HepG2 (cell line): ENCODE measurements around the gene TBX3. TPM values are rescaled to one million over a fixed set of nuclear protein-coding genes. Genes with fewer than 3 reads are reported as not detected.

ENCODE experiments used
- ATAC-seq: fragments of 200-7000 bp; cut with Tn5 transposase; 3 replicates; pipeline ENCODE4 v1.9.1; 2020; ENCODE audit warnings: mild to moderate bottlenecking, moderate library complexity
- BruUV-seq: library from RNA; stranded (reverse); fragments of 400-500 nt; replicated peaks from 2 replicates; lab custom pipeline; 2021; lab: Mats Ljungman, UMichigan
- CTCF ChIA-PET: fragments of 300-600 bp; formaldehyde crosslinking; extraction: SDS; loops from one replicate; lab custom pipeline; 2021; ENCODE audit warnings: low total read pairs, inconsistent platforms, low intra/inter-chr PET ratio; lab: Yijun Ruan, JAX
- POLR2A ChIA-PET: fragments of 350-600 bp; sonication (Branson Sonifier 250); formaldehyde crosslinking; loops from one replicate; lab custom pipeline; 2020; ENCODE audit warnings: antibody characterized with exemption, inconsistent platforms; lab: Yijun Ruan, JAX
- DNase-seq: peaks from one replicate; pipeline ENCODE4 v3.0.0-alpha.2; 2015; ENCODE audit warnings: low spot score
- FAIRE-seq: peaks from 3 replicates; lab custom pipeline; 2011; peaks lifted over from hg19 to GRCh38; lab: Jason Lieb, UNC
- H2AFZ ChIP-seq: one replicate; pipeline ENCODE4 v1.6.1; 2011; ENCODE audit warnings: low read length, inconsistent platforms
- H3K27ac ChIP-seq: fragments of 300-600 bp; 3 replicates; pipeline ENCODE4 v1.8.0; 2011; ENCODE audit warnings: mixed run types, mild to moderate bottlenecking, mixed read lengths, low read length, inconsistent platforms; ENCODE audit not compliant: insufficient read depth; ENCODE audit errors: extremely low read length
- H3K27me3 ChIP-seq, 2 experiments: fragments of 200-600 bp in 1 of 2; 2 replicates in 1 of 2; 3 replicates in 1 of 2; pipeline versions ENCODE4 v1.6.0 to v1.8.0; 2011; ENCODE audit warnings: low read length in 2 of 2, mild to moderate bottlenecking in 2 of 2, moderate library complexity in 2 of 2, inconsistent platforms in 1 of 2; ENCODE audit not compliant: insufficient read depth in 2 of 2, control insufficient read depth in 1 of 2
- H3K36me3 ChIP-seq, 2 experiments: fragments of 200-600 bp in 1 of 2; replicated peaks in 1 of 2; 2 replicates in 1 of 2; 3 replicates in 1 of 2; pipeline versions ENCODE4 v1.5.1 to v1.8.0; 2011; ENCODE audit warnings: low read length in 2 of 2, inconsistent platforms in 1 of 2; ENCODE audit not compliant: insufficient read depth in 2 of 2, control insufficient read depth in 1 of 2
- H3K4me1 ChIP-seq: 2 replicates; pipeline ENCODE4 v1.5.1; 2012; ENCODE audit warnings: low read length, inconsistent platforms; ENCODE audit not compliant: insufficient read depth
- H3K4me2 ChIP-seq: 2 replicates; pipeline ENCODE4 v1.6.0; 2011; ENCODE audit warnings: low read depth, low read length, inconsistent platforms
- H3K4me3 ChIP-seq, 3 experiments: fragments of 200-600 bp in 1 of 3; sonication (generic), shearing (Covaris generic) in 1 of 3; replicated peaks in 1 of 3; 2 replicates each; pipeline ENCODE4 v1.5.1; 2011 to 2016; ENCODE audit warnings: low read length in 3 of 3, inconsistent platforms in 2 of 3, low read depth in 2 of 3, mild to moderate bottlenecking in 2 of 3, control low read depth in 1 of 3, mixed read lengths in 1 of 3; ENCODE audit not compliant: insufficient read depth in 1 of 3
- H3K79me2 ChIP-seq: one replicate; pipeline ENCODE4 v1.6.1; 2011; ENCODE audit warnings: low read length, inconsistent platforms; ENCODE audit not compliant: insufficient read depth
- H3K9ac ChIP-seq: 2 replicates; pipeline ENCODE4 v1.6.0; 2011; ENCODE audit warnings: mild to moderate bottlenecking, low read depth, low read length, inconsistent platforms; ENCODE audit not compliant: insufficient read depth
- H3K9me3 ChIP-seq: 2 replicates; pipeline ENCODE4 v1.5.1; 2012; ENCODE audit warnings: mild to moderate bottlenecking, low read length
- H4K20me1 ChIP-seq: 2 replicates; pipeline ENCODE4 v1.6.0; 2011; ENCODE audit warnings: inconsistent platforms, mild to moderate bottlenecking, low read length, moderate library complexity; ENCODE audit not compliant: insufficient read depth
- BHLHE40 ChIP-seq: IDR thresholded peaks from 2 replicates; pipeline ENCODE4 v1.6.1; 2011; ENCODE audit warnings: low read length, improper control_type of control experiment
- FOXJ3 ChIP-seq: sonication (generic); formaldehyde crosslinking; IDR thresholded peaks from 2 replicates; pipeline ENCODE4 v1.4.0; 2020; ENCODE audit warnings: missing genetic modification reagents, mild to moderate bottlenecking, borderline replicate concordance
- GATA4 ChIP-seq: sonication (generic); IDR thresholded peaks from 2 replicates; pipeline ENCODE4 v1.6.1; 2016; ENCODE audit warnings: antibody characterized with exemption, low read depth, borderline replicate concordance
- MZF1 ChIP-seq: sonication (generic); formaldehyde crosslinking; IDR thresholded peaks from 2 replicates; pipeline ENCODE4 v1.8.1; 2023; ENCODE audit warnings: mild to moderate bottlenecking, missing genetic modification reagents, borderline replicate concordance
- PITX1 ChIP-seq: sonication (generic); formaldehyde crosslinking; IDR thresholded peaks from 2 replicates; pipeline ENCODE4 v1.5.1; 2020; ENCODE audit warnings: mild to moderate bottlenecking, missing genetic modification reagents
- RBM39 ChIP-seq: fragments of 200-400 bp; formaldehyde crosslinking; IDR thresholded peaks from one replicate; pipeline ENCODE4 v1.6.1; 2018; ENCODE audit warnings: antibody characterized with exemption, mild to moderate bottlenecking, low read depth, low read length; ENCODE audit not compliant: poor library complexity, severe bottlenecking
- SIX1 ChIP-seq: sonication (generic); formaldehyde crosslinking; IDR thresholded peaks from 2 replicates; pipeline ENCODE4 v1.4.0; 2020; ENCODE audit warnings: missing genetic modification reagents, borderline replicate concordance
- SMARCE1 ChIP-seq: fragments of 450-650 bp; IDR thresholded peaks from 2 replicates; pipeline ENCODE4 v1.6.1; 2017; ENCODE audit warnings: borderline replicate concordance
- STAG1 ChIP-seq: sonication (generic); formaldehyde crosslinking; IDR thresholded peaks from 2 replicates; pipeline ENCODE4 v1.4.0; 2020; ENCODE audit warnings: missing genetic modification reagents
- ZBED4 ChIP-seq: sonication (generic); formaldehyde crosslinking; IDR thresholded peaks from 2 replicates; pipeline ENCODE4 v1.4.0; 2020; ENCODE audit warnings: missing genetic modification reagents, borderline replicate concordance
- ZFP90 ChIP-seq: sonication (generic); formaldehyde crosslinking; IDR thresholded peaks from 2 replicates; pipeline ENCODE4 v1.8.0; 2022; ENCODE audit warnings: missing genetic modification reagents, mild to moderate bottlenecking, inconsistent platforms, borderline replicate concordance
- ZMYM2 ChIP-seq: sonication (generic); formaldehyde crosslinking; IDR thresholded peaks from 2 replicates; pipeline ENCODE4 v1.8.0; 2022; ENCODE audit warnings: mild to moderate bottlenecking, missing genetic modification reagents
- ZSCAN21 ChIP-seq: sonication (generic); formaldehyde crosslinking; IDR thresholded peaks from 2 replicates; pipeline ENCODE4 v1.8.0; 2022; ENCODE audit warnings: mild to moderate bottlenecking, missing genetic modification reagents, moderate library complexity, borderline replicate concordance
- WGBS: methylation state at CpG from one replicate; pipeline ENCODE4 v1.1.6; 2017; ENCODE audit warnings: low lambda C conversion rate; 5-methylcytosine and 5-hydroxymethylcytosine counted together
- in situ Hi-C: cut with HindIII; loops from 2 replicates; pipeline ENCODE4 v1.10.0; 2017; ENCODE audit warnings: low pct_unique_long_range_greater_than_20kb; ENCODE audit not compliant: extremely low pct_ligation_motif_present
- intact Hi-C: fragments of 100-400 bp; cut with micrococcal nuclease; formaldehyde crosslinking; loops from one replicate; pipeline ENCODE4 v1.10.0; 2022; ENCODE audit not compliant: unreplicated experiment
- polyA plus RNA-seq, 8 experiments: library from polyadenylated mRNA; depleted of rRNA in 3 of 8; stranded (reverse) in 7 of 8; unstranded in 1 of 8; fragments of >200 nt; fragmentation: Illumina TruSeq in 4 of 8; extraction: Trizol in 4 of 8; gene quantifications; 2 replicates each; pipeline versions ENCODE4 v1.2.1 to v1.2.3, GENCODE V29; 2011 to 2016; ENCODE audit warnings: low read depth in 4 of 8, missing spikeins in 1 of 8, mixed read lengths in 1 of 8; ENCODE audit not compliant: insufficient read depth in 1 of 8
- total RNA-seq, 5 experiments: library from RNA; depleted of rRNA; stranded (reverse); fragments of >200 nt; fragmentation: Illumina TruSeq; extraction: Trizol; gene quantifications; 2 replicates each; pipeline ENCODE4 v1.2.3, GENCODE V29; 2016; ENCODE audit warnings: low read depth in 1 of 5

TBX3 gene
- total and polyA plus RNA-seq, 2 of the 13 experiments (the other 11 are each of a cell fraction or from before 2014, with no cell fraction given), result 27.1 to 42.4 TPM

DNA sequence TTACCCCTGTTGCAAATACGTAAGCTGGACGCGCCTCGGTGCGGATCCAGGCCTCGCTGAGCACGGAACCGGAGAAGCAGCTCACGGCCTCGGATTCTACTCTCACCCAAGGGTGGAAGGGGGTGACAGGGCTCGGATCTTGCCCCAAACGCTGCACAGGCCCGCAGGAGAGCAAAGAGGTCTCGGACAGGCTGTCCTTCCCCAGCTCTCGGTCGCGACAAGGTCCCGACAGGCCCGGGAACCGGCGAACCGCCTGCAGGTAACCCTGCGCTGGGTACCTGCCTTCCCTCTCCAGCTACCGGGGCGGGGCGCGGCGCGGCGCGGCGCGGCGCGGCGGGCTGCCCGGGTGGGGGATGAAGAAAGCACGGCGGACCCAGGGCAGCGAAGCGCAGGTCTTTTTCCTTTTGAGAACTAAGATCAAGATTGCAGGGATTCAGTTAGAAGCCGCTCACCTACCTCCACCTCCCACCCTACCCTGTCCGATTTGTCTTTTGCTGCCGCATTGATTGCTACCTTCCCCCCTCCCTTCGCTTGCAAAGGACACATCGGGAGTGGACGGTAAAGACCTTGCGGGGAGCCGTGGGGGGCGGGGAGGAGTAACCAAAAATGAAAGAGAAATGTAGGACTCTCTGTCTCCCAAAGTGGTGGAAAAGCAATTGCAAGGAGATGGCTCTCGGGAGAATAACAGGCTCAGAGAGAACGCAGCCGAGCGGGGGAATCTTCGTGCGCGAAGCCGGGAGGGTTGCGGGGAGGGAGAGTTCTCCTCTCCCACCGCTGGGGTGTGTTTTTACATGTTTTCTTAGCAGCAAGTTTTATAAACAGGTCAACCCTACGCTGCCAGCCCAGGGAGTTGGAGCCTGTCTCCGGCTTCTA is 8.4 kb upstream of the TBX3 start:
- H3K79me2 ChIP-seq, result no peaks in the 10 kb centered on the region
- DNase-seq, result no peak
- TF ChIP-seq ZSCAN21 (CRISPR knock-in tag) (no peak), BHLHE40 (no peak), ZBED4 (no peak), ZMYM2 (CRISPR knock-in tag) (no peak), GATA4 (no peak), ZFP90 (CRISPR knock-in tag) (no peak), STAG1 (CRISPR knock-in tag) (no peak), SMARCE1 (no peak), MZF1 (CRISPR knock-in tag) (no peak), SIX1 (CRISPR knock-in tag) (no peak), PITX1 (CRISPR knock-in tag) (no peak), RBM39 (no peak), FOXJ3 (no peak)
- TF ChIP-seq, all 625 proteins: peak for 0
- ChIA-PET CTCF (no interaction called here), POLR2A (interaction anchor here (0.6 kb wide), 1 partner anchor 119 kb away, joined by 3 read pairs; no protein-coding TSS in a partner anchor)
- Histone ChIP-seq H3K9ac (no peak overlapping the region), H3K9me3 (no peaks in the 10 kb centered on the region), H3K4me3 (peak overlapping the region; percentile 22 to 62 (median 34); a peak in 5 of 6 replicates), H3K27ac (no peak overlapping the region), H2AFZ (no peak overlapping the region), H3K36me3 (no peaks in the 10 kb centered on the region), H3K4me2 (peak overlapping the region; percentile 68), H4K20me1 (no peaks in the 10 kb centered on the region), H3K4me1 (0 out of 2 replicates have a peak, but pooled peaks cover 11% of the 10 kb centered on the region), H3K27me3 (no peaks in the 10 kb centered on the region)
- FAIRE-seq (no peak), ATAC-seq (peak; percentile 39; the same call in 2 of the 3 replicates)
- in situ Hi-C loops, result no loop called here
- WGBS, result 82% methylated on average over 49 of the region's 62 CpGs
- intact Hi-C loops, result no loop called here
- BruUV-seq, result no TSS peak
